HepG2 (cell line): ENCODE results near the gene TRAIP. TPM values are rescaled to one million over a fixed set of nuclear protein-coding genes. Genes with fewer than 3 reads are reported as not detected.

Experiments
- ATAC-seq: fragments of 200-7000 bp; cut with Tn5 transposase; 3 replicates; pipeline ENCODE4 v1.9.1; 2020; ENCODE audit warnings: mild to moderate bottlenecking, moderate library complexity
- BruUV-seq: library from RNA; stranded (reverse); fragments of 400-500 nt; replicated peaks from 2 replicates; lab custom pipeline; 2021; lab: Mats Ljungman, UMichigan
- CTCF ChIA-PET: fragments of 300-600 bp; formaldehyde crosslinking; extraction: SDS; loops from one replicate; lab custom pipeline; 2021; ENCODE audit warnings: low total read pairs, inconsistent platforms, low intra/inter-chr PET ratio; lab: Yijun Ruan, JAX
- POLR2A ChIA-PET: fragments of 350-600 bp; sonication (Branson Sonifier 250); formaldehyde crosslinking; loops from one replicate; lab custom pipeline; 2020; ENCODE audit warnings: antibody characterized with exemption, inconsistent platforms; lab: Yijun Ruan, JAX
- DNase-seq: peaks from one replicate; pipeline ENCODE4 v3.0.0-alpha.2; 2015; ENCODE audit warnings: low spot score
- FAIRE-seq: peaks from 3 replicates; lab custom pipeline; 2011; peaks lifted over from hg19 to GRCh38; lab: Jason Lieb, UNC
- H2AFZ ChIP-seq: one replicate; pipeline ENCODE4 v1.6.1; 2011; ENCODE audit warnings: low read length, inconsistent platforms
- H3K27ac ChIP-seq: fragments of 300-600 bp; 3 replicates; pipeline ENCODE4 v1.8.0; 2011; ENCODE audit warnings: mixed run types, mild to moderate bottlenecking, mixed read lengths, low read length, inconsistent platforms; ENCODE audit not compliant: insufficient read depth; ENCODE audit errors: extremely low read length
- H3K27me3 ChIP-seq, 2 experiments: fragments of 200-600 bp in 1 of 2; 2 replicates in 1 of 2; 3 replicates in 1 of 2; pipeline versions ENCODE4 v1.6.0 to v1.8.0; 2011; ENCODE audit warnings: low read length in 2 of 2, mild to moderate bottlenecking in 2 of 2, moderate library complexity in 2 of 2, inconsistent platforms in 1 of 2; ENCODE audit not compliant: insufficient read depth in 2 of 2, control insufficient read depth in 1 of 2
- H3K36me3 ChIP-seq, 2 experiments: fragments of 200-600 bp in 1 of 2; replicated peaks in 1 of 2; 2 replicates in 1 of 2; 3 replicates in 1 of 2; pipeline versions ENCODE4 v1.5.1 to v1.8.0; 2011; ENCODE audit warnings: low read length in 2 of 2, inconsistent platforms in 1 of 2; ENCODE audit not compliant: insufficient read depth in 2 of 2, control insufficient read depth in 1 of 2
- H3K4me1 ChIP-seq: 2 replicates; pipeline ENCODE4 v1.5.1; 2012; ENCODE audit warnings: low read length, inconsistent platforms; ENCODE audit not compliant: insufficient read depth
- H3K4me2 ChIP-seq: 2 replicates; pipeline ENCODE4 v1.6.0; 2011; ENCODE audit warnings: low read depth, low read length, inconsistent platforms
- H3K4me3 ChIP-seq, 3 experiments: fragments of 200-600 bp in 1 of 3; sonication (generic), shearing (Covaris generic) in 1 of 3; replicated peaks in 1 of 3; 2 replicates each; pipeline ENCODE4 v1.5.1; 2011 to 2016; ENCODE audit warnings: low read length in 3 of 3, inconsistent platforms in 2 of 3, low read depth in 2 of 3, mild to moderate bottlenecking in 2 of 3, control low read depth in 1 of 3, mixed read lengths in 1 of 3; ENCODE audit not compliant: insufficient read depth in 1 of 3
- H3K79me2 ChIP-seq: one replicate; pipeline ENCODE4 v1.6.1; 2011; ENCODE audit warnings: low read length, inconsistent platforms; ENCODE audit not compliant: insufficient read depth
- H3K9ac ChIP-seq: 2 replicates; pipeline ENCODE4 v1.6.0; 2011; ENCODE audit warnings: mild to moderate bottlenecking, low read depth, low read length, inconsistent platforms; ENCODE audit not compliant: insufficient read depth
- H3K9me3 ChIP-seq: 2 replicates; pipeline ENCODE4 v1.5.1; 2012; ENCODE audit warnings: mild to moderate bottlenecking, low read length
- H4K20me1 ChIP-seq: 2 replicates; pipeline ENCODE4 v1.6.0; 2011; ENCODE audit warnings: inconsistent platforms, mild to moderate bottlenecking, low read length, moderate library complexity; ENCODE audit not compliant: insufficient read depth
- AGO2 ChIP-seq: fragments of 200-400 bp; formaldehyde crosslinking; optimal IDR thresholded peaks from 2 replicates; pipeline ENCODE3; 2017; ENCODE audit warnings: mild to moderate bottlenecking, low read depth, low read length, moderate library complexity
- HHEX ChIP-seq: IDR thresholded peaks from 2 replicates; pipeline ENCODE4 v1.6.1; 2016; ENCODE audit warnings: control low read depth
- KDM5A ChIP-seq: fragments of 200-600 bp; sonication (generic); IDR thresholded peaks from 2 replicates; pipeline ENCODE4 v1.7.0; 2018; ENCODE audit warnings: antibody characterized with exemption, mild to moderate bottlenecking, low read length, borderline replicate concordance
- RELA ChIP-seq: sonication (generic); formaldehyde crosslinking; IDR thresholded peaks from 2 replicates; pipeline ENCODE4 v1.4.0; 2020; ENCODE audit warnings: missing genetic modification reagents
- STAG1 ChIP-seq: sonication (generic); formaldehyde crosslinking; IDR thresholded peaks from 2 replicates; pipeline ENCODE4 v1.4.0; 2020; ENCODE audit warnings: missing genetic modification reagents
- ZMYM3 ChIP-seq: sonication (generic); formaldehyde crosslinking; IDR thresholded peaks from 2 replicates; pipeline ENCODE4 v1.5.1; 2020; ENCODE audit warnings: mild to moderate bottlenecking, missing genetic modification reagents
- ZNF34 ChIP-seq: sonication (generic); formaldehyde crosslinking; IDR thresholded peaks from 2 replicates; pipeline ENCODE4 v1.4.0; 2020; ENCODE audit warnings: mild to moderate bottlenecking, missing genetic modification reagents, borderline replicate concordance
- ZNF576 ChIP-seq: sonication (generic); formaldehyde crosslinking; IDR thresholded peaks from 2 replicates; pipeline ENCODE4 v1.4.0; 2020; ENCODE audit warnings: mild to moderate bottlenecking, missing genetic modification reagents
- ZNF629 ChIP-seq: sonication (generic); formaldehyde crosslinking; conservative IDR thresholded peaks from 2 replicates; pipeline ENCODE4 v1.5.0; 2020; ENCODE audit warnings: missing genetic modification reagents
- ZSCAN22 ChIP-seq: sonication (generic); formaldehyde crosslinking; IDR thresholded peaks from 2 replicates; pipeline ENCODE4 v1.4.0; 2020; ENCODE audit warnings: mild to moderate bottlenecking, missing genetic modification reagents
- WGBS: methylation state at CpG from one replicate; pipeline ENCODE4 v1.1.6; 2017; ENCODE audit warnings: low lambda C conversion rate; 5-methylcytosine and 5-hydroxymethylcytosine counted together
- in situ Hi-C: cut with HindIII; loops from 2 replicates; pipeline ENCODE4 v1.10.0; 2017; ENCODE audit warnings: low pct_unique_long_range_greater_than_20kb; ENCODE audit not compliant: extremely low pct_ligation_motif_present
- intact Hi-C: fragments of 100-400 bp; cut with micrococcal nuclease; formaldehyde crosslinking; loops from one replicate; pipeline ENCODE4 v1.10.0; 2022; ENCODE audit not compliant: unreplicated experiment
- polyA plus RNA-seq, 8 experiments: library from polyadenylated mRNA; depleted of rRNA in 3 of 8; stranded (reverse) in 7 of 8; unstranded in 1 of 8; fragments of >200 nt; fragmentation: Illumina TruSeq in 4 of 8; extraction: Trizol in 4 of 8; gene quantifications; 2 replicates each; pipeline versions ENCODE4 v1.2.1 to v1.2.3, GENCODE V29; 2011 to 2016; ENCODE audit warnings: low read depth in 4 of 8, missing spikeins in 1 of 8, mixed read lengths in 1 of 8; ENCODE audit not compliant: insufficient read depth in 1 of 8
- total RNA-seq, 5 experiments: library from RNA; depleted of rRNA; stranded (reverse); fragments of >200 nt; fragmentation: Illumina TruSeq; extraction: Trizol; gene quantifications; 2 replicates each; pipeline ENCODE4 v1.2.3, GENCODE V29; 2016; ENCODE audit warnings: low read depth in 1 of 5

TRAIP gene
- total and polyA plus RNA-seq, 2 of the 13 experiments (the other 11 are each of a cell fraction or from before 2014, with no cell fraction given), result 13.9 to 23.9 TPM

- CTCF ChIA-PET, result no interaction called here
- H3K9me3 ChIP-seq, result no peaks in the 10 kb centered on the region
- peaks cover 0 to 4% of the 10 kb centered on the region in 2 experiments; a peak in 2 of 5 replicates for H3K27me3 ChIP-seq
- H4K20me1 ChIP-seq, result no peaks in the 10 kb centered on the region
- intact Hi-C loops (no loop called here), in situ Hi-C loops (no loop called here)
- BruUV-seq, result no TSS peak
- H2AFZ ChIP-seq, result no peak overlapping the region
- no peaks in the 10 kb centered on the region for H3K36me3 ChIP-seq
- DNase-seq, result no peak
- H3K79me2 ChIP-seq, result no peaks in the 10 kb centered on the region
- H3K9ac ChIP-seq, result no peak overlapping the region
- H3K27ac ChIP-seq, result no peak overlapping the region
- POLR2A ChIA-PET, result no interaction called here
- H3K4me1 ChIP-seq, result peaks cover 49% of the 10 kb centered on the region
- FAIRE-seq, result no peak
- no peak overlapping the region for H3K4me3 ChIP-seq
- H3K4me2 ChIP-seq, result peak overlapping the region; percentile 12; the same call in 1 of the 2 replicates
- TF ChIP-seq ZNF629 (CRISPR knock-in tag) (peak; percentile 73), ZNF576 (0 out of 2 replicates have a peak, but pooled peaks have one; percentile 28), KDM5A (no peak), RELA (CRISPR knock-in tag) (no peak), ZMYM3 (0 out of 2 replicates have a peak, but pooled peaks have one; percentile 16), ZSCAN22 (peak; percentile 95)
- TF ChIP-seq, all 625 proteins: peak for 4
- ATAC-seq, result no peak
These were observed 22.3 kb upstream of the TRAIP start for GRCh38 chr3:49878686-49879085.

DNA sequence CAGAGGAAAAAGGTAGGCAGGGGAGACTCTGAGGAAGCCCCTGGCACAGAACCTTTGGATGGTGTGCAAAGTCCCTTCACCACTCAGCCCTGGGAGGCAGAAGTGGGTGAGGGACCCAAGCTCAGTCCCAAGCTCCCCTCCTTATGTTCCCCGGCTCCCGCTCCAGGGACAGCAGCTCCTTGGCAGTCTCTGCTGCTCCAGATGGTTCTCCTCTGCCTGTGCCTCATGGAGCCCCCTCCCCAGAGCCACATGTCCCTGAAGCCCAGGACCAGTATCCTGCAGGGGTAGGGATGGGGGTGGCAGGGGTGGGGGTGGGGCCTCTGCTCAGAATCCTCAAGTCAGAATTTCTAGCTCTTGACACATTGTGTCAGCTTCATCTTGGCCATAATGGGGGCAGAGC lies 21.4 kb upstream of the TRAIP start:
- FAIRE-seq, result no peak

More for the DNA sequence above, 21.4 kb upstream of the TRAIP start:
- BruUV-seq, result no TSS peak
- intact Hi-C loops (no loop called here), in situ Hi-C loops (no loop called here)
- Histone ChIP-seq H4K20me1 (no peaks in the 10 kb centered on the region), H3K9me3 (no peaks in the 10 kb centered on the region), H3K27me3 (no peaks in the 10 kb centered on the region; a peak in 1 of 5 replicates), H3K36me3 (no peaks in the 10 kb centered on the region), H3K9ac (no peak overlapping the region), H3K4me2 (no peak overlapping the region), H3K27ac (no peak overlapping the region), H2AFZ (no peak overlapping the region), H3K79me2 (no peaks in the 10 kb centered on the region), H3K4me1 (peaks cover 58% of the 10 kb centered on the region), H3K4me3 (no peak overlapping the region)
- ChIA-PET POLR2A (no interaction called here), CTCF (no interaction called here)
- TF ChIP-seq AGO2 (no peak), ZNF34 (no peak), HHEX (CRISPR knock-in tag) (no peak), STAG1 (CRISPR knock-in tag) (no peak)
- no peak for DNase-seq
- no CpG with 5 or more reads among the region's 2 CpGs for WGBS
- no peak for ATAC-seq
